NCI-H345 treated with DMSO at 0.1 percent for 48 hours (cell line): ENCODE measurements around the gene S100A11.
A peak's percentile ranks its signal among the peaks of the same experiment; 100 is the strongest.

Experiments used
- DNase-seq: peaks from one replicate; lab custom pipeline; 2025; ENCODE audit not compliant: unreplicated experiment; lab: John Stamatoyannopoulos, UW

S100A11 gene

GRCh38 chr1:152003846-152004442 is 32.9 kb downstream of the S100A11 start:
- no peak for DNase-seq

GRCh38 chr1:152002960-152003359 is 33.8 kb downstream of the S100A11 start:
- DNase-seq = no peak

- peak; percentile 12 for DNase-seq
Observed at GRCh38 chr1:152001631-152002584, 34.9 kb downstream of the S100A11 start.

GRCh38 chr1:152000964-152001630 is 35.7 kb downstream of the S100A11 start:
- no peak for DNase-seq

DNA sequence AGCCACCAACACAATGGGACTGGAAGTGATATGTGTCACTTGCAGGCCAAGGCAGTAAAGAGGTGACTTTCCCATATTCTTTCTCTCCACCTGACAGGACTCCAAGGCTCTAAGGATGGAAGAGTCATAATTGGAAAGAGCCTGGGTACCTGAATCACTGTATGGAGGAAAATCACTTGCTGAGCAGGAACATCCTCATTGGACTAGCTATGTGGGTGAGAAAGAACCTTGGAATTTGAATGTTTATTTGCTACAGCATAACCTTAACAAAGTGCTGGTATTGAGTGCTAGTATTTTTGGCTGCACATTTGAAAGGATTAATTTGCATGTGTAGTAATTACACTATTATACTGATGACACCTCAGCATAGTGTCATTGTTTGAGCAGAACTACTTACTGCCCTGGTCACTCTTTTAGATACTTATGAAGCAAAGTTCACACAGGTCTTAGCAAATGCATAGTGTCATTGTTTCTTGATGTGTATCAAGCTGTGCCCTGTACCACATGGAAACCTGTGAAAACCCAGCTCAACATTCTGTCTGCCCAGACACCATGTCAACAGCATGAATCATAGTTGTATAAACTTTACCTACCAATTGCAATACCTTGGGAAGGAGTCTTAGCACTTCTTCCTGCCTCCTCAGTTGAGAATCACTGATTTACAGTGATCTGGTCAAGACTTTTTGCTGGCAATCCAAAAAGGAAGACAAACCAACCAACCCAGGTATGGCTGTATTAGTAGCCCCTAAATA is 38.0 kb downstream of the S100A11 start:
- DNase-seq = no peak

DNA sequence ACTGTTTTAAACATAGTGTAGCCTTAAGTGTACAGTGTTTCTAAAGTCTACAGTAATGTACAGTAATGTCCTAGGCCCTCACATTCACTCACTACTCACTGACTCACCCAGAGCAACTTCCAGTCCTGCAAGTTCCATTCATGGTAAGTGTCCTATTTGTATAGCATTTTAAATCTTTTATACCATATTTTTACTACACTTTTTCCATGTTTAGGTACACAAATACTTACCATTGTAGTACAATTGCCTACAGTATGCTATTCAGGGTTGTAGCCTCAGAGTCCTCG is 39.6 kb downstream of the S100A11 start:
- no peak for DNase-seq

DNA sequence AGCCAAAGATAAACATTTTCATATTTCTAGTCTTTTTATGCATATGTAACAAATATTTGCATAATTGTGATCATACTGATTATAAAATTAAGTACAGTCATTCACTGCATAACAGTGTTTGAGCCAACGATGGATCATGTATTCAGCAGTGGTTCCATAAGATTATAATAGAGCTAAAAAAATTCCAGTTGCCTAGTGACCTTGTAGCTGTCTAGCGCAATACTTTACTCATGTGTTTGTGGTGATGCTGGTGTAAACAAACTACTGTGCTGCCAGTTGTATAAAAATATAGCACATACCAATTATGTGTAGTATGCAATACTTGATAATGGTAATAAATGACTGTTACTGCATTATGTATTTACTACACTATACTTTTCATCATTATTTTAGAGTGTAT is 41.0 kb downstream of the S100A11 start:
- no peak for DNase-seq

GRCh38 chr1:151994956-151995355 is 41.8 kb downstream of the S100A11 start:
- DNase-seq = no peak

DNA sequence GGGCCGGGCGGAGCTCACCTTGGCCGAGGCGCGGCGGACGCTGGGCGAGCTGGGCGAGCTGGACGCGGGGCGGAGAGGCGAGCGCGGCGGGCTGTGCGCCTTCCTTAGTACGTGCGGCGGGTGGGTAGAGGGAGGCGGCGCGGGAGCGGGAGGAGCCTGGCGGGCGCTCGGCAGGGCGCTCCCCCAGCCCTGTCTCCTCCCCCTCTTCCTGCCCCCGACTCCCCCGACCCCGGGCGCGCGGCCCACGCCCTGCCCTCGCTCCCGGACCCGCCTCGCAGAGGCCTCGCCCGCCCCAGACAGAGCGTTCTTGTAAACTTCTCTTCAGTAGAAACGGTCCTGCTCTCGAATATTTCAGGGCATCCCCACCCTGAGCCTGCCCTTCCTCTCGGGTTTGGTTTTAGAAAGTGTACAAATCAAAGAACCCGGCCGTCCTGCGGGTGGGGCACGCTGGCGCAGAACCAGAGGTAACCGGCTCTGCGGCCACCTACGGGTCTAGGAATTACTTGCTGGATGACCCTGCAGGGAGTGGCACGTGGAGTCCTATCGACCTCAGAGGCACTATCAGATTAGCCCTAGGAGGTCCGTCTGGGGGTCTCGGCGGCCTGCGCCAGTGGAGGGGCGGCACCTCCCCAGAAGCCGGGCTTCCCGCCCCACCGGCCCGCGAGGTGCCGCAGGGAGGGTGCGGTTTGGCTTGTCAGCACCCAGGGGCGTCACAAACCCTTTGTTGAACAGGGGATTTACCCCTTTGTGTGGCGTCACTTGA is 42.9 kb downstream of the S100A11 start, which contains the start of gene S100A10:
Gene S100A10 (minus strand): TSS at position 126 of the 763 bp plus-strand sequence. CDS start 7,629 bp downstream, outside the sequence.
- DNase-seq = no peak

GRCh38 chr1:151993084-151993733 is 43.6 kb downstream of the S100A11 start:
- DNase-seq = no peak

- no peak for DNase-seq
Observed at GRCh38 chr1:151992303-151993083, 44.3 kb downstream of the S100A11 start.

- DNase-seq = no peak
Observed at GRCh38 chr1:151991663-151992302, 45.0 kb downstream of the S100A11 start.

DNA sequence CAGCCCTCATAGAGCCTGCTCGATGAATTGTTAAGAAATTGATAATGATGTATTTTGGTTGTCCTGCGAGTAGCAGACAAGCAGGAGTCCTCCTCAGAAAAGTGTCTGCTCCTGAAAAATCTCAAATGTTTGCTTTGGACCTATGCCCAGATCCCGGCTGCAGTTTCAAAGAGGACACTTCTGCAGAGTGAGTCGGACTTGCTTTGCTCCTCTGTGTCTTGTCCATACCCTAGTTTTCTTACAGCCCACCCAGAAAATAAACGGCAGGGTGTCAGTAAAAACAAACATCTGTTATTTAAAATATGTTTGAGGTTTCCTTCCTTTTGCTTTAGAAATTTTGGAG is 46.0 kb downstream of the S100A11 start:
- no peak for DNase-seq

DNA sequence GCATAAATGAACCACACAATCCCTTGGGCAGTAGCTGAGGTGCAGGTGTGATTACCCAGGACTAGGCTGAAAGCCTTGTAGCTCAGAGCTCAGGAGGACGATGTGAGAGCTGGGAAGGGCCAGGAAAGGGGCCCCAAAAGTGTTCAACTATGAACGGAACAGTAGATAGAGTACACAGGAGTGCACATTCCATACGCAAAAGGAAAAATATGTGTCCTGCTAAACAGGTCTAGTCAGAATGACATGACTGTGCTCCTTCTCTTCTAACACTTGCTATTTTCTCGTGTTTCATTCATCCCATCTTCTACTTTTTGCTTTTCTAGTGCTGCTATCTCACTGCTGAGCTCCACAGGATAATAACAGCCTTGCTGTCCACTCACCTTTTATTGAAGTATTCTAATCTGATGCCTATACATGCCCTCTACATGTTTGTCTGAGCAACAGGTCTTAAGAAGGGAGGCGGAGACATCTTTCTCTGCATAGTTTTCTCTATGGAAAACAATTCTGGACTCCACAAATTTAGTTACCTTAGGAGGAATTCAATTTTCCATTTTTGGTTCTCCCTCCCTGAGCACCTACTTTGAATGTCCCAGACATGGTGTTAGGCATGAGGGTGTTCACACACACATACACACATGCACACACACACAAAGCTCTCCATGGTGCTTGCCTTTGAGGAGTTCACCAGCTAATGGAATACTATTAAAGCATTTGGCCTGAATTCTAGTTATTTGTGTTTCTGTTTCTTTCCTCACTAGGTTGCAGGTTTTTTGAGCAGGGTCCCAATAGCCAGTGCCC is 46.5 kb downstream of the S100A11 start:
- no peak for DNase-seq

DNA sequence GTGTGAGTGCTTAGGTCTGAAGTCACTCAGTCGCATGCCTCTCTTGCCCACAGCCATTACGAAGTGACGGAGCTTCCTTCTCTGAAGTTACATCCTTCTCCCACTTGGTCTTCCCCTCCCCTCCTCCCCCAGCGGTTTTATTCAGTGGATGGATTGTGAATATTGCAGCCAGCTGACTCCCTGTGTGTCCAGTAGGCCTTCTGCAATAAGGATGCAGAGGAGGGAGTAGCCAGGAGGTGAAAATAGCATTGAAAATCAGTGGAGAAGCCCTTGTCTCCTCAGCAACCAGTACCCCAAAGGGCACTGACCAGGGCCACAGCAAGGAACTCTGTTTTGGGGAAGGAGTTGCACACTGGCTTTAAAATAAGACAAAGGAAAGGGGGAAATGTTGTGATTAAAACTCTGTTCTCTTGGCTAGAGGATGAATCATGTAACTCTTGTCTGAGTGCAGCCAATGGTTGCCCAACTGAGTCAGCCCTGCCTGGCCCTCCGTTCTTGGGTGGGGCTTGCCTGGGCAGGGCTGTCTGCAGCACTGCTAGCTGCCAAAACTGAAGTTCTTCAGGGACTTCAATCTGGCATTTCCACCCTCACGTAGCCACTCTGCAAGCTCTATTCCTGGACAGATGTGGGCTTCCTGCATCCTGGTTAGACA is 47.5 kb downstream of the S100A11 start:
- no peak for DNase-seq

DNA sequence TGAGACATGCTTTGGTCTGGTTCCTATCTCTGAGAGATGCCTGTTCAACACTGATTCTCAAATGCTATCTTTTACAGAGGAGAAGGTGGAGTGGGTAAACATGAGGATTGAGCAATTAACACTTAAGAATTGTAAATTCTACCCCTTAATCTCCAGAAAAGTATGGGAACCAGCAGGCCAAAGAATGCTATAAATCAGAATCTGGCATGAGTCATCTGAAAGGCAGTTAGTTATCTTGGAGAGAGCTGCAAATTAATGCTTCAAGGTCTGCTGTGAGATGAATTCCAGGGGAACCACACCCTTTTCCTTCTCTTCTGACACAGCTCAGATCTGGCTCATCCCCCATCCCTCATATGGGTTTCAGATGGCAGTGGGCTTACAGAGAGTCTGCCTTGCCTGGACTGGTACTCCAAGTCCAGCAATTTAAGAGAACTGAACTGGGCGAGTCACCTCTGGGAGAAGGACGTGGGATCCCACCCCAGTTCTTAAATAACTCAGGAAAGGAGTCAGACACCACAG is 48.3 kb downstream of the S100A11 start:
- DNase-seq = no peak

- DNase-seq = no peak
Observed at GRCh38 chr1:151986501-151987190, 50.2 kb downstream of the S100A11 start.
